GM12891 (cell line): ENCODE data around the gene HLCS.

Experiments
- POLR2A ChIP-seq: IDR thresholded peaks from 2 replicates; pipeline ENCODE4 v1.6.1; 2011; ENCODE audit warnings: low read depth, low read length, control low read depth
- POLR2AphosphoS5 ChIP-seq: IDR thresholded peaks from 2 replicates; pipeline ENCODE4 v1.6.1; 2011; ENCODE audit warnings: low read depth, low read length, control low read depth
- POU2F2 ChIP-seq: IDR thresholded peaks from 2 replicates; pipeline ENCODE4 v1.6.1; 2011; ENCODE audit warnings: low read depth, mild to moderate bottlenecking, control low read depth, low read length, moderate library complexity
- SPI1 ChIP-seq: IDR thresholded peaks from 2 replicates; pipeline ENCODE4 v1.6.1; 2011; ENCODE audit warnings: low read depth, low read length, control low read depth
- TAF1 ChIP-seq: IDR thresholded peaks from 2 replicates; pipeline ENCODE4 v1.6.1; 2011; ENCODE audit warnings: low read depth, low read length, control low read depth

DNA sequence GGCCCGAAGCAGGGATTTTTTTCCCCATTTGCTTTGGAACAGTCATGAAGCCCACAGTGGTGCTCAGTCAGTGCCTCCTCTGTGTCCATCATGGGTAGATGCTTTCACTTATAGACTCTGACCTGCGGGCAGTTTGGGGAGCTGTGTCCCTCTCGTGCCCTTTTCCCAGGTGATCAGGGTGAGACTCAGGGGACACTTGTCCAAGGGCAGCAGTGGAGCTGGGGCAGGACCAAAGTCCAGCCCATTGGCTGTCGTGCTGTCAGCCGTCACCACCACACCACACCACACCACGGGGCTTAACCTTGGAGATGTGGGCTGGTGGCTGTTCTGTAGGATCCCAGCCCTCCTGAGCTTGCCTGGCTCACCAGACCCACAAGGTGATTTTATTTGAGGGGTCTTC lies 232.6 kb downstream of the HLCS start:
- TF ChIP-seq SPI1: no peak
- TF ChIP-seq POLR2A: no peak
- TF ChIP-seq POLR2AphosphoS5: no peak
- TF ChIP-seq TAF1: no peak
- TF ChIP-seq POU2F2: no peak
